HepG2 (cell line): Measurements from ENCODE around the gene GRIK4. TPM values are rescaled to one million over a fixed set of nuclear protein-coding genes. Genes with fewer than 3 reads are reported as not detected.

Experiments
- ATAC-seq: fragments of 200-7000 bp; cut with Tn5 transposase; 3 replicates; pipeline ENCODE4 v1.9.1; 2020; ENCODE audit warnings: mild to moderate bottlenecking, moderate library complexity
- BruUV-seq: library from RNA; stranded (reverse); fragments of 400-500 nt; replicated peaks from 2 replicates; lab custom pipeline; 2021; lab: Mats Ljungman, UMichigan
- CTCF ChIA-PET: fragments of 300-600 bp; formaldehyde crosslinking; extraction: SDS; loops from one replicate; lab custom pipeline; 2021; ENCODE audit warnings: low total read pairs, inconsistent platforms, low intra/inter-chr PET ratio; lab: Yijun Ruan, JAX
- POLR2A ChIA-PET: fragments of 350-600 bp; sonication (Branson Sonifier 250); formaldehyde crosslinking; loops from one replicate; lab custom pipeline; 2020; ENCODE audit warnings: antibody characterized with exemption, inconsistent platforms; lab: Yijun Ruan, JAX
- DNase-seq: peaks from one replicate; pipeline ENCODE4 v3.0.0-alpha.2; 2015; ENCODE audit warnings: low spot score
- FAIRE-seq: peaks from 3 replicates; lab custom pipeline; 2011; peaks lifted over from hg19 to GRCh38; lab: Jason Lieb, UNC
- H2AFZ ChIP-seq: one replicate; pipeline ENCODE4 v1.6.1; 2011; ENCODE audit warnings: low read length, inconsistent platforms
- H3K27ac ChIP-seq: fragments of 300-600 bp; 3 replicates; pipeline ENCODE4 v1.8.0; 2011; ENCODE audit warnings: mixed run types, mild to moderate bottlenecking, mixed read lengths, low read length, inconsistent platforms; ENCODE audit not compliant: insufficient read depth; ENCODE audit errors: extremely low read length
- H3K27me3 ChIP-seq, 2 experiments: fragments of 200-600 bp in 1 of 2; 2 replicates in 1 of 2; 3 replicates in 1 of 2; pipeline versions ENCODE4 v1.6.0 to v1.8.0; 2011; ENCODE audit warnings: low read length in 2 of 2, mild to moderate bottlenecking in 2 of 2, moderate library complexity in 2 of 2, inconsistent platforms in 1 of 2; ENCODE audit not compliant: insufficient read depth in 2 of 2, control insufficient read depth in 1 of 2
- H3K36me3 ChIP-seq, 2 experiments: fragments of 200-600 bp in 1 of 2; replicated peaks in 1 of 2; 2 replicates in 1 of 2; 3 replicates in 1 of 2; pipeline versions ENCODE4 v1.5.1 to v1.8.0; 2011; ENCODE audit warnings: low read length in 2 of 2, inconsistent platforms in 1 of 2; ENCODE audit not compliant: insufficient read depth in 2 of 2, control insufficient read depth in 1 of 2
- H3K4me1 ChIP-seq: 2 replicates; pipeline ENCODE4 v1.5.1; 2012; ENCODE audit warnings: low read length, inconsistent platforms; ENCODE audit not compliant: insufficient read depth
- H3K4me2 ChIP-seq: 2 replicates; pipeline ENCODE4 v1.6.0; 2011; ENCODE audit warnings: low read depth, low read length, inconsistent platforms
- H3K4me3 ChIP-seq, 3 experiments: fragments of 200-600 bp in 1 of 3; sonication (generic), shearing (Covaris generic) in 1 of 3; replicated peaks in 1 of 3; 2 replicates each; pipeline ENCODE4 v1.5.1; 2011 to 2016; ENCODE audit warnings: low read length in 3 of 3, inconsistent platforms in 2 of 3, low read depth in 2 of 3, mild to moderate bottlenecking in 2 of 3, control low read depth in 1 of 3, mixed read lengths in 1 of 3; ENCODE audit not compliant: insufficient read depth in 1 of 3
- H3K79me2 ChIP-seq: one replicate; pipeline ENCODE4 v1.6.1; 2011; ENCODE audit warnings: low read length, inconsistent platforms; ENCODE audit not compliant: insufficient read depth
- H3K9ac ChIP-seq: 2 replicates; pipeline ENCODE4 v1.6.0; 2011; ENCODE audit warnings: mild to moderate bottlenecking, low read depth, low read length, inconsistent platforms; ENCODE audit not compliant: insufficient read depth
- H3K9me3 ChIP-seq: 2 replicates; pipeline ENCODE4 v1.5.1; 2012; ENCODE audit warnings: mild to moderate bottlenecking, low read length
- H4K20me1 ChIP-seq: 2 replicates; pipeline ENCODE4 v1.6.0; 2011; ENCODE audit warnings: inconsistent platforms, mild to moderate bottlenecking, low read length, moderate library complexity; ENCODE audit not compliant: insufficient read depth
- PHF5A ChIP-seq: IDR thresholded peaks from one replicate; pipeline ENCODE4 v1.6.1; 2018; ENCODE audit warnings: low read depth, missing genetic modification reagents; ENCODE audit not compliant: unreplicated experiment
- STAT5B ChIP-seq: sonication (generic); formaldehyde crosslinking; IDR thresholded peaks from 2 replicates; pipeline ENCODE4 v1.4.0; 2020; ENCODE audit warnings: missing genetic modification reagents
- TCF7L2 ChIP-seq: IDR thresholded peaks from 2 replicates; pipeline ENCODE4 v1.6.1; 2011; ENCODE audit warnings: mild to moderate bottlenecking, low read depth, low read length, moderate library complexity
- ZNF20 ChIP-seq: sonication (generic); formaldehyde crosslinking; IDR thresholded peaks from 2 replicates; pipeline ENCODE4 v1.4.0; 2020; ENCODE audit warnings: mild to moderate bottlenecking, moderate library complexity, missing genetic modification reagents
- WGBS: methylation state at CpG from one replicate; pipeline ENCODE4 v1.1.6; 2017; ENCODE audit warnings: low lambda C conversion rate; 5-methylcytosine and 5-hydroxymethylcytosine counted together
- in situ Hi-C: cut with HindIII; loops from 2 replicates; pipeline ENCODE4 v1.10.0; 2017; ENCODE audit warnings: low pct_unique_long_range_greater_than_20kb; ENCODE audit not compliant: extremely low pct_ligation_motif_present
- intact Hi-C: fragments of 100-400 bp; cut with micrococcal nuclease; formaldehyde crosslinking; loops from one replicate; pipeline ENCODE4 v1.10.0; 2022; ENCODE audit not compliant: unreplicated experiment
- polyA plus RNA-seq, 8 experiments: library from polyadenylated mRNA; depleted of rRNA in 3 of 8; stranded (reverse) in 7 of 8; unstranded in 1 of 8; fragments of >200 nt; fragmentation: Illumina TruSeq in 4 of 8; extraction: Trizol in 4 of 8; gene quantifications; 2 replicates each; pipeline versions ENCODE4 v1.2.1 to v1.2.3, GENCODE V29; 2011 to 2016; ENCODE audit warnings: low read depth in 4 of 8, missing spikeins in 1 of 8, mixed read lengths in 1 of 8; ENCODE audit not compliant: insufficient read depth in 1 of 8
- total RNA-seq, 5 experiments: library from RNA; depleted of rRNA; stranded (reverse); fragments of >200 nt; fragmentation: Illumina TruSeq; extraction: Trizol; gene quantifications; 2 replicates each; pipeline ENCODE4 v1.2.3, GENCODE V29; 2016; ENCODE audit warnings: low read depth in 1 of 5
- TF ChIP-seq, protein P1 (sequence below): IDR thresholded peaks from 2 replicates; pipeline ENCODE4 v1.6.1; 2016; ENCODE audit warnings: missing compliant biosample characterization, missing genetic modification reagents, borderline replicate concordance
- TF ChIP-seq, protein P2 (sequence below): fragments of 450-650 bp; IDR thresholded peaks from 2 replicates; pipeline ENCODE4 v1.6.1; 2017
- TF ChIP-seq, protein P3 (sequence below): sonication (generic); formaldehyde crosslinking; conservative IDR thresholded peaks from 2 replicates; pipeline ENCODE4 v1.4.0; 2020; ENCODE audit warnings: missing genetic modification reagents
- TF ChIP-seq, protein P4 (sequence below): IDR thresholded peaks from 2 replicates; pipeline ENCODE4 v1.6.1; 2016; ENCODE audit warnings: mild to moderate bottlenecking

Gene GRIK4
- total and polyA plus RNA-seq, 2 of the 13 experiments (the other 11 are each of a cell fraction or from before 2014, with no cell fraction given): 0.04 to 0.07 TPM

DNA sequence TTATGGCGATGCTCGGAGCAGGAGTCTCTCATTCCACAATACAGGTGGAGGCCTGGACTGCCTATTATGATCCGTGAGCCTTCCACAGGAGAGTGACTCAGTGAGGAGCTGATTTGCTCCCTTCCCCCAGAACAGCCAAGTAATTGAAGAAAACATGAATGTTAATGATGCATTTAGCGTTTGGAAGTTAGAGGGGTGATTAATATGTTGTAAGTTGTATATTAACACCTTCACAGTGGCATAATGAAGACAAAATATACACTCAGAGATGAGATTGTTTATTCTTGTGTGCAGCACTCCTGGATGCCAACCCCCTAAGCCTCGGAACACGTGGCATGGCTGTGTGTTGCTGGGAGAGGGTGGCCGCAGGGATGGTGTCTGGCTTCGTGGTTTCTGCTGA lies 98.6 kb downstream of the GRIK4 start:
- TF ChIP-seq TCF7L2: no peak
- TF ChIP-seq, protein P1, sequence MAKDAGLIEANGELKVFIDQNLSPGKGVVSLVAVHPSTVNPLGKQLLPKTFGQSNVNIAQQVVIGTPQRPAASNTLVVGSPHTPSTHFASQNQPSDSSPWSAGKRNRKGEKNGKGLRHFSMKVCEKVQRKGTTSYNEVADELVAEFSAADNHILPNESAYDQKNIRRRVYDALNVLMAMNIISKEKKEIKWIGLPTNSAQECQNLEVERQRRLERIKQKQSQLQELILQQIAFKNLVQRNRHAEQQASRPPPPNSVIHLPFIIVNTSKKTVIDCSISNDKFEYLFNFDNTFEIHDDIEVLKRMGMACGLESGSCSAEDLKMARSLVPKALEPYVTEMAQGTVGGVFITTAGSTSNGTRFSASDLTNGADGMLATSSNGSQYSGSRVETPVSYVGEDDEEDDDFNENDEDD (CRISPR knock-in tag): no peak
- TF ChIP-seq, protein P2, sequence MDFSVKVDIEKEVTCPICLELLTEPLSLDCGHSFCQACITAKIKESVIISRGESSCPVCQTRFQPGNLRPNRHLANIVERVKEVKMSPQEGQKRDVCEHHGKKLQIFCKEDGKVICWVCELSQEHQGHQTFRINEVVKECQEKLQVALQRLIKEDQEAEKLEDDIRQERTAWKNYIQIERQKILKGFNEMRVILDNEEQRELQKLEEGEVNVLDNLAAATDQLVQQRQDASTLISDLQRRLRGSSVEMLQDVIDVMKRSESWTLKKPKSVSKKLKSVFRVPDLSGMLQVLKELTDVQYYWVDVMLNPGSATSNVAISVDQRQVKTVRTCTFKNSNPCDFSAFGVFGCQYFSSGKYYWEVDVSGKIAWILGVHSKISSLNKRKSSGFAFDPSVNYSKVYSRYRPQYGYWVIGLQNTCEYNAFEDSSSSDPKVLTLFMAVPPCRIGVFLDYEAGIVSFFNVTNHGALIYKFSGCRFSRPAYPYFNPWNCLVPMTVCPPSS: no peak
- TF ChIP-seq PHF5A: no peak
- TF ChIP-seq STAT5B (CRISPR knock-in tag): no peak
- TF ChIP-seq, protein P3, sequence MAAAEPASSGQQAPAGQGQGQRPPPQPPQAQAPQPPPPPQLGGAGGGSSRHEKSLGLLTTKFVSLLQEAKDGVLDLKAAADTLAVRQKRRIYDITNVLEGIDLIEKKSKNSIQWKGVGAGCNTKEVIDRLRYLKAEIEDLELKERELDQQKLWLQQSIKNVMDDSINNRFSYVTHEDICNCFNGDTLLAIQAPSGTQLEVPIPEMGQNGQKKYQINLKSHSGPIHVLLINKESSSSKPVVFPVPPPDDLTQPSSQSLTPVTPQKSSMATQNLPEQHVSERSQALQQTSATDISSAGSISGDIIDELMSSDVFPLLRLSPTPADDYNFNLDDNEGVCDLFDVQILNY (CRISPR knock-in tag): no peak
- TF ChIP-seq, protein P4, sequence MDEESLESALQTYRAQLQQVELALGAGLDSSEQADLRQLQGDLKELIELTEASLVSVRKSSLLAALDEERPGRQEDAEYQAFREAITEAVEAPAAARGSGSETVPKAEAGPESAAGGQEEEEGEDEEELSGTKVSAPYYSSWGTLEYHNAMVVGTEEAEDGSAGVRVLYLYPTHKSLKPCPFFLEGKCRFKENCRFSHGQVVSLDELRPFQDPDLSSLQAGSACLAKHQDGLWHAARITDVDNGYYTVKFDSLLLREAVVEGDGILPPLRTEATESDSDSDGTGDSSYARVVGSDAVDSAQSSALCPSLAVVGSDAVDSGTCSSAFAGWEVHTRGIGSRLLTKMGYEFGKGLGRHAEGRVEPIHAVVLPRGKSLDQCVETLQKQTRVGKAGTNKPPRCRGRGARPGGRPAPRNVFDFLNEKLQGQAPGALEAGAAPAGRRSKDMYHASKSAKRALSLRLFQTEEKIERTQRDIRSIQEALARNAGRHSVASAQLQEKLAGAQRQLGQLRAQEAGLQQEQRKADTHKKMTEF (CRISPR knock-in tag): no peak
- TF ChIP-seq ZNF20 (CRISPR knock-in tag): no peak
- Histone ChIP-seq H3K4me3 (no peak overlapping the region), H3K9me3 (no peaks in the 10 kb centered on the region), H2AFZ (no peak overlapping the region), H3K27ac (no peak overlapping the region), H3K4me1 (peaks cover 13% of the 10 kb centered on the region), H4K20me1 (no peaks in the 10 kb centered on the region), H3K9ac (no peak overlapping the region), H3K4me2 (no peak overlapping the region), H3K27me3 (peaks cover 1 to 4% of the 10 kb centered on the region in 2 experiments; a peak in 3 of 5 replicates), H3K79me2 (no peaks in the 10 kb centered on the region), H3K36me3 (no peaks in the 10 kb centered on the region)
- intact Hi-C loops: no loop called here
- DNase-seq: no peak
- ATAC-seq: no peak
- FAIRE-seq: no peak
- ChIA-PET POLR2A (no interaction called here), CTCF (no interaction called here)
- BruUV-seq: no TSS peak
- in situ Hi-C loops: no loop called here
- WGBS: 45% methylated on average over 8 of the region's 8 CpGs
